Inferior parietal cortex (tissue), 1 donor: ENCODE results near the gene SUDS3.
"Not testable (repeated sequence)": the region's sequence is repeated elsewhere in the genome, so short reads cannot be mapped to it uniquely, and the experiment has no call there.

Experiments
- DNase-seq: peaks from one replicate; pipeline ENCODE4 v3.0.0-alpha.2; 2016; ENCODE audit errors: extremely low spot score

SUDS3 gene, protein sequence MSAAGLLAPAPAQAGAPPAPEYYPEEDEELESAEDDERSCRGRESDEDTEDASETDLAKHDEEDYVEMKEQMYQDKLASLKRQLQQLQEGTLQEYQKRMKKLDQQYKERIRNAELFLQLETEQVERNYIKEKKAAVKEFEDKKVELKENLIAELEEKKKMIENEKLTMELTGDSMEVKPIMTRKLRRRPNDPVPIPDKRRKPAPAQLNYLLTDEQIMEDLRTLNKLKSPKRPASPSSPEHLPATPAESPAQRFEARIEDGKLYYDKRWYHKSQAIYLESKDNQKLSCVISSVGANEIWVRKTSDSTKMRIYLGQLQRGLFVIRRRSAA

GRCh38 chr12:118376089-118377020 lies at the start of gene SUDS3:
Gene SUDS3 (plus strand): TSS chr12:118376555. CDS start chr12:118376692, 137 bp downstream.
- DNase-seq = peak; percentile 95

DNA sequence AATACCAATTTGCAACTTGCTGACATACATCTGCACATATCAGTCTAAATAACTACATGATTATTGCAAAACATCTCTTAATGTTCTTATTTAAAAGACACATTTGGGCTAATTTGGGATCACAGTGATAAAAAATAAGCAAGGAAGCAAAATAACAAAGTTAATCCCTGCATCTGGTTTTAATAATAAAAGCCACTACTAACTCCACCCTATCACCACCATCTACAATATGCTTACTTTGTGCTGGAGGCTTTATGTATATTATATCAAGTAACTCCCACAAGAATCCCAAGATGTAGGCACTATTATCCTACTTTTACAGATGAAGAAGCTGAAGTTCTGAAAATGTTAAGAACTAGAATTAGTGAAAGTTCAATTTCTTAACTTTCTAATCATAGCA lies 49.4 kb upstream of the SUDS3 start:
- DNase-seq = no peak

DNA sequence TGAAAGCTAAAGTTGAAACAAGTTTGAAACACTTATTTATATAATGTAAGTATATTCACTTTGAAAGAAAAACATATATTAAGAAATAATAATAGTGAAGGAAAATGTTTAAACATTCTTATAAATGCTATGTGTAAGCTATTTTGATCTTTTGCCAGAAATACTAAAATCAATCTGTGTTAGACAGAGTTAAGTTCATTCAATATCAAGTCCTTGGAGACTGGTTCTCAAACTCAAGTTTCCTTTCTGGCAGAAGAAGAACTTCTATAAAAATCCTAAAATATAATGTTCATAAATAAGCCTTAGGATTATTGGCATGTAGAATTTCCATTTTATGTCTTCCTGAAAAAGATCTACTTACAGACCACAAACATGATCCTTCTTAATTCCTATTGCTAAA lies 49.0 kb upstream of the SUDS3 start:
- DNase-seq = no peak

- no peak for DNase-seq
Measured at GRCh38 chr12:118328486-118329330, 47.6 kb upstream of the SUDS3 start.

DNA sequence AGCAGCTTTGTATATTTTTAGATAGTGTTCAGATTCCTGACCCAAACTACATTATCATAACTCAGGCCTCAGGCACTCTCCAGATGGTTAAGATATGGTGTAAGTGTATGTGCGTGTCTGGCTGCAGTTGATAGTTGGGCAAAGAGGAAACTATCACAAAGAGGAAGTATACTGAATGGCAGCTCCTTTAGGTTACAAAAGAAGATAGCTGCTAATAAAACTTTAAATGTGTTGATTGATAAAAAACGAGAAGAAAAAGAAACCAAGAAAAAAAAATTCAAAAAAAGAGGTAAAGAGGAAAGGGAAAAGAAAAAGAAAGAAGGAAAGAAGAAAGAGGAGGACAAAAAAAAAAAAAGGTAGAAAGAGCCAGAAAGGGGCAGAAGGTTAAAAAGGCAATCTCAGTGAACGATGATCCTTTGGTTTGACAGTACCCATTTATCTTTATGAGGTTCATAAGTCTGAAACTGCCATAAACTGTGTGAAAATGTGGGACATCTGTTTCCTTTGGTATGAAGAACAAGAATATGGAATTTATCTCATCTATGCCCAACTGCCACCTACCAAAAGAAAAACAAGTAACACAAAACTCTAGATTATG lies 45.8 kb upstream of the SUDS3 start:
- no peak for DNase-seq

DNA sequence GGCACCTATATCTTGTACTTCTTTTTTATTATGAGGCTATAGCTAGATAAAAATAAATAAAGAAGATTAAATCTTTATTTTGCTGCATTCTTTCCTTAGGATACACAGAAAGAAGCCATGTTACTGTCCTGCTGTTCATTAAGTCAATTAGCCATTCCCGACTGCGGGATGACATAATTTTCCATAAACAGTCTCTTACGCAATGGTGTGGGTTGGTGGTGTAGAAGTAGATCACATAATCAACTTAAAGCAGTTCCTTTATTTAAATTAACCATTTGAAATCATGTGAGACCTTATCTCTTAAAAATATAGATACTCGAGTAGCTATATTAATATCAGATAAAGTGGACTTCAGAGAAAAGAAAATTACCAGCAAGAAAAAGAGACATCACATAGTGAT lies 43.8 kb upstream of the SUDS3 start:
- no peak for DNase-seq

DNA sequence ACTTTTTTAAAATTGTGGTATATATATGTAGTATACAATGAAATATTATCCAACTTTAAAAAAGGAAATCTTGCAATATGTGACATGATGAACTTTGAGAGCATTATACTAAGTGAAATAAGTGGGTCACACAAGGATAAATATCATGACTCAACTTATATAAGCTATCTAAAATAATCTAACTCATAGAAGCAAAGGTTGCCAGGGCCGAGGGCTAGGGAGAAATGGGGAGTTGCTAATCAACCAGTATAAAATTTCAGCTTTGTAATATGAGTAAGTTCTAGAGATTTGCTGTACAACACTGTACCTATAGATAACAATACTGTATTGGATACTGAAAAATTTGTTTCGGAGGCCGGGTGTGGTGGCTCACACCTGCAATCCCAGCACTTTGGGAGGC lies 42.1 kb upstream of the SUDS3 start:
- no peak for DNase-seq

GRCh38 chr12:118334939-118335567 lies 41.3 kb upstream of the SUDS3 start:
- no peak for DNase-seq

DNA sequence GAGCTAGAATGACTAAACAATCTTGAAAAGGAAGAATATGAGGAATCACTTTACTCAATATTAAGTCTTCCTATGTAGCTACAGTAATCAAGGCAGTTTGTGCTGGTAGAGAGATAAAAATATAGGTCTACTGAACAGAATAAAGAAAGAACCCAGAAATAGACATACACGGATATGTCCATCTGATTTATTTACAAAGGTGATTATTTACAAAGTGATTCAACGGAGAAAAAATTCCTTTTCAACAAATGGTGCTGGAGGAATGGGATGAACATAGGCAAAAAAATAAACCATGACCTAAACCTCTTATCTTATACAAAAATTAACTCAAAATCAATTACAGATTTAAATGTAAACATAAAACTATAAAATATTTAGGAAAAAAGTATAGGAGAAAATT lies 40.2 kb upstream of the SUDS3 start:
- DNase-seq = no peak

DNA sequence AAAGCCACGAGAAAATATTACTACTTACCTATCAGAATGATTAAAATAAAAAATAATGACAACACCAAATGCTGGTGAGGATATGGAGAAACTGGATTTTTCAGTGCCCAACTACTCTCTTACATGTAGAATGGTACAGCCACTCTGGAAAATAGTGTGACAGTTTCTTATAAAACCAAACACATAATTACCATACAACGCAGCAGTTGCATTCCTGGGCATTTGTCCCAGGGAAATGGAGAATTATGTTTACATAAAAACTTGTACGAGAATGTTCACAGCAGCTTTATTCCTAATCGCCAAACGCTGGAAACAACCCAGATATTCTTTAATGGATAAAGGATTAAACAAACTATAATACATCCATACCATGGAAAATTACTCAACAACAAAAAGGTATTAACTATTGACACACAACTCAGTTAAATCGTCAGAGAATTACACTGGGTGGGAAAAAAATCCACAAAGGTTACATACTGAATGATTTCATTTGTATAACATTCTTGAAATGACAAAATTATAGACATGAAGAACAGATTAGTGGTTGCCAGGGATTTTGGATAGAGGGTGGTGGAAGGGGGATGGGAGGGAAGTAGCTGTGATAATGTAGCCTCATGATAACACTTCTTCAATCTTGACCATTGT lies 39.0 kb upstream of the SUDS3 start:
- DNase-seq = no peak

- no peak for DNase-seq
Measured at GRCh38 chr12:118342090-118342489, 34.3 kb upstream of the SUDS3 start.

DNA sequence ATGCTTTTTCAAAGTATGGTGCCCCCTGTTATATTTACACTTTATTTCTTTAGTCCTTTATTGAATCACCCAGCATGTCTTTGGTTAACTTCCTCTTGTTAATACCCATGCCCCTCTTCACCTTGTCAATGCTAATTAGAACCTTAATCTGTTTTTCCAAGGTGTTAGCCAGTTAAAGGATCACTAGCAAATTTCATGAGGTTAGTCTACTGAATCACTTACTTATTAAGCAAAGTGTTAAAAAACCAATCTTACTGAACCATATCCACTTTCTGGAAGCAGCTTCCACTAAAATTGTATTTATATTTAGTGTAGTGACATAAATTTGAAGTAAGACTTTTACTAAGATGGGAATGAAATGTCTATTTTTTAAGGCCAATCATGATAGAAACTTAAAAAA lies 31.5 kb upstream of the SUDS3 start:
- no peak for DNase-seq

GRCh38 chr12:118345355-118345754 lies 31.0 kb upstream of the SUDS3 start:
- no peak for DNase-seq

GRCh38 chr12:118346895-118347294 lies 29.5 kb upstream of the SUDS3 start:
- no peak for DNase-seq

GRCh38 chr12:118347916-118348315 lies 28.4 kb upstream of the SUDS3 start:
- no peak for DNase-seq

- DNase-seq = no peak
Measured at GRCh38 chr12:118350908-118351559, 25.3 kb upstream of the SUDS3 start.

GRCh38 chr12:118353721-118354120 lies 22.6 kb upstream of the SUDS3 start:
- DNase-seq = no peak

DNA sequence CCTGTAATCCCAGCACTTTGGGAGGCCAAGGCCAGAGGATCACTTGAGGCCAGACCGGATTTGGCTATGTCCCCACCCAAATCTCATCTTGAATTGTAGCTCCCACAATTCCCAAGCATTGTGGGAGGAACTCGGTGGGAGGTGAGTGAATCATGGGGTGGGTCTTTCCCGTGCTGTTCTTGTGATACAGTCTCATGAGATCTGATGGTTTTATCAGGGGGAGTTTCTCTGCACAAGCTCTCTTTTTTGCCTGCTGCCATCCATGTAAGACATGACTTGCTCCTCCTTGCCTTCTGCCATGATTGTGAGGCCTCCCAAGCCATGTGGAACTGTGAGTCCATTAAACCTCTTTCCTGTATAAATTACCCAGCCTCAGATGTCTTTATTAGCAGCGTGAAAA lies 21.9 kb upstream of the SUDS3 start:
- not testable (repeated sequence) for DNase-seq

- DNase-seq = no peak
Measured at GRCh38 chr12:118354903-118355302, 21.5 kb upstream of the SUDS3 start.

DNA sequence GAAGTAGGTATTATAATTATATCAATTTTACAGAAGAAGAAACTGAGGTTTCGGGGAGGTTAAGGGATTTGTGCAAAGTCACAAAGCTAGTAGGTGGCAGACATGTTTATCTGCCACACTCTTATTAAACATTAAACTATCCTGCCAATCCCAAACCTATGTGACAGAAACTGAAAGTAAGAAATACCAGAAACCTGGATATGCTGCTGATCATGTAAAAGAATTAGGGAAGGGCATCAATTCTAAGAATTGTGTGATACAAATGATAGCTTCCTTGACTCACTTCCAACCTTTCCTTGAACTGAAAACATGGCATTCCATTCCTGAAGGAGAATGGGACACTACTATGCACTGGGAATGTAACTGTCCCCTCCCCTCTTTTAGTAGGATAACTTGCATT lies 20.5 kb upstream of the SUDS3 start:
- no peak for DNase-seq
